Natural killer cell (primary cell): ENCODE data around the gene DOCK9. TPM values are rescaled to one million over a fixed set of nuclear protein-coding genes. Genes with fewer than 3 reads are reported as not detected.

ENCODE experiments used
- ATAC-seq, 3 donors: fragments of 150-1000 bp in 2 of 3; fragments of 200-7000 bp in 1 of 3; cut with Tn5 transposase; 1 replicate in 1 of 3; 2 replicates in 2 of 3; pipeline ENCODE4 v1.10.0; 2021; ENCODE audit warnings: mild to moderate bottlenecking in 2 of 3, moderate library complexity in 2 of 3
- DNase-seq, 2 donors: peaks; one replicate each; pipeline versions ENCODE4 v3.0.0 to v3.0.0-alpha.2; 2013 to 2021; ENCODE audit warnings: mixed read lengths in 1 of 2
- H3K27ac ChIP-seq: one replicate; pipeline ENCODE4 v1.5.1; 2013; ENCODE audit warnings: mild to moderate bottlenecking, low read length
- H3K27me3 ChIP-seq: one replicate; pipeline ENCODE4 v1.6.1; 2013; ENCODE audit warnings: low read length; ENCODE audit not compliant: control insufficient read depth, insufficient read depth
- H3K36me3 ChIP-seq: one replicate; pipeline ENCODE4 v1.6.1; 2013; ENCODE audit warnings: low read length; ENCODE audit not compliant: control insufficient read depth, insufficient read depth
- H3K4me1 ChIP-seq: one replicate; pipeline ENCODE4 v1.6.1; 2013; ENCODE audit warnings: low read length; ENCODE audit not compliant: control insufficient read depth, insufficient read depth
- H3K4me3 ChIP-seq: one replicate; pipeline ENCODE4 v1.5.1; 2013; ENCODE audit warnings: low read length
- H3K9me3 ChIP-seq: one replicate; pipeline ENCODE4 v1.6.1; 2013; ENCODE audit warnings: low read length; ENCODE audit not compliant: control insufficient read depth, insufficient read depth
- H3K27ac Mint-ChIP-seq, 2 donors: one replicate each; pipeline ENCODE4 v1.8.0; 2022; ENCODE audit warnings: mild to moderate bottlenecking in 2 of 2, mixed read lengths in 2 of 2, moderate library complexity in 1 of 2
- H3K27me3 Mint-ChIP-seq, 2 donors: one replicate each; pipeline ENCODE4 v1.8.0; 2022; ENCODE audit warnings: low read depth in 2 of 2, mixed read lengths in 2 of 2
- H3K36me3 Mint-ChIP-seq: one replicate; pipeline ENCODE4 v1.8.0; 2022; ENCODE audit warnings: mixed read lengths
- H3K4me1 Mint-ChIP-seq, 2 donors: one replicate each; pipeline ENCODE4 v1.8.0; 2022; ENCODE audit warnings: mixed read lengths in 2 of 2
- H3K4me3 Mint-ChIP-seq: one replicate; pipeline ENCODE4 v1.8.0; 2022; ENCODE audit warnings: mild to moderate bottlenecking, moderate library complexity, mixed read lengths
- H3K9me3 Mint-ChIP-seq, 2 donors: one replicate each; pipeline ENCODE4 v1.8.0; 2022; ENCODE audit warnings: mixed read lengths in 2 of 2
- CTCF ChIP-seq: fragments of 200-600 bp; IDR thresholded peaks from one replicate; pipeline ENCODE4 v1.8.0; 2022; ENCODE audit warnings: antibody characterized with exemption
- WGBS: methylation state at CpG from one replicate; pipeline ENCODE4 v1.1.7; 2013; ENCODE audit warnings: missing lambda C conversion rate; ENCODE audit not compliant: insufficient coverage; 5-methylcytosine and 5-hydroxymethylcytosine counted together
- intact Hi-C: fragments of 100-400 bp; cut with micrococcal nuclease; formaldehyde crosslinking; loops from one replicate; pipeline ENCODE4 v1.14.2; 2022
- total RNA-seq, 4 donors: library from RNA; stranded (reverse); fragments of 120-200 nt in 1 of 4; gene quantifications; one replicate each; pipeline versions ENCODE4 v1.2.3 to v1.2.4, GENCODE V29; 2013 to 2022

The DOCK9 gene
- total RNA-seq, 3 donors from 2014 or later (not counting 1 experiment from before 2014, with no cell fraction given) = 31.5 to 42.5 (median 40.9) TPM

- Mint-ChIP-seq H3K36me3 (no peaks in the 10 kb centered on the region), H3K27ac (no peak overlapping the region)
These were observed 6.3 kb upstream of the DOCK9 start for GRCh38 chr13:98984118-98984517.

GRCh38 chr13:98983182-98983581 is 5.3 kb upstream of the DOCK9 start:
- H3K9me3 ChIP-seq = no peaks in the 10 kb centered on the region
- ATAC-seq (no peak), DNase-seq (no peak)
- H3K4me1 Mint-ChIP-seq = peaks cover 23 to 39% of the 10 kb centered on the region in 2 donors
- intact Hi-C loops = no loop called here
- H3K36me3 ChIP-seq = no peaks in the 10 kb centered on the region
- H3K4me1 ChIP-seq = peaks cover 6% of the 10 kb centered on the region
- no peaks in the 10 kb centered on the region for H3K36me3 Mint-ChIP-seq
- no peak overlapping the region for H3K4me3 ChIP-seq
- 96% methylated on average over 4 of the region's 5 CpGs for WGBS
- H3K4me3 Mint-ChIP-seq = no peak overlapping the region
- no peaks in the 10 kb centered on the region for H3K27me3 ChIP-seq
- H3K27ac ChIP-seq = no peak overlapping the region
- no peak overlapping the region for H3K27ac Mint-ChIP-seq
- no peaks in the 10 kb centered on the region for H3K27me3 Mint-ChIP-seq
- no peaks in the 10 kb centered on the region for H3K9me3 Mint-ChIP-seq
- TF ChIP-seq CTCF = no peak

More at GRCh38 chr13:98984118-98984517, 6.3 kb upstream of the DOCK9 start:
- intact Hi-C loops = no loop called here
- Mint-ChIP-seq H3K4me3 (no peak overlapping the region), H3K4me1 (peaks cover 23 to 30% of the 10 kb centered on the region in 2 donors), H3K27me3 (peaks cover 0 to 2% of the 10 kb centered on the region in 2 donors), H3K9me3 (no peaks in the 10 kb centered on the region)
- no peak for TF ChIP-seq CTCF
- Histone ChIP-seq H3K4me1 (peaks cover 6% of the 10 kb centered on the region), H3K9me3 (no peaks in the 10 kb centered on the region), H3K4me3 (no peak overlapping the region), H3K27ac (no peak overlapping the region), H3K27me3 (no peaks in the 10 kb centered on the region), H3K36me3 (no peaks in the 10 kb centered on the region)
- no peak for DNase-seq
- no peak for ATAC-seq
- WGBS = 82% methylated on average over 2 of the region's 2 CpGs

GRCh38 chr13:98981369-98982080 is 3.7 kb upstream of the DOCK9 start:
- ATAC-seq (peak in 1 of 3 donors; percentile 34), DNase-seq (peak in 1 of 2 donors; percentile 29)
- no peaks in the 10 kb centered on the region for H3K9me3 ChIP-seq
- H3K36me3 ChIP-seq = no peaks in the 10 kb centered on the region
- Mint-ChIP-seq H3K27ac (peak overlapping the region; percentile 19 to 80), H3K4me3 (no peak overlapping the region), H3K27me3 (no peaks in the 10 kb centered on the region), H3K4me1 (peaks cover 25 to 51% of the 10 kb centered on the region in 2 donors), H3K36me3 (no peaks in the 10 kb centered on the region), H3K9me3 (no peaks in the 10 kb centered on the region)
- H3K4me1 ChIP-seq = peaks cover 6% of the 10 kb centered on the region
- H3K4me3 ChIP-seq = no peak overlapping the region
- 56% methylated on average over 8 of the region's 9 CpGs for WGBS
- TF ChIP-seq CTCF = no peak
- intact Hi-C loops = no loop called here
- no peaks in the 10 kb centered on the region for H3K27me3 ChIP-seq
- H3K27ac ChIP-seq = no peak overlapping the region
